AG10803 (cell line): ENCODE measurements around the gene IRF7.

Experiments used
- DNase-seq: peaks from one replicate; pipeline ENCODE4 v3.0.0; 2010; ENCODE audit warnings: low read depth
- H3K4me3 ChIP-seq: 2 replicates; pipeline ENCODE4 v1.5.1; 2011; ENCODE audit warnings: mild to moderate bottlenecking, low read length, control low read depth
- TF ChIP-seq, protein P1 (sequence below): conservative IDR thresholded peaks from 2 replicates; pipeline ENCODE4 v1.5.1; 2011; ENCODE audit warnings: mild to moderate bottlenecking, low read length, control low read depth, inconsistent platforms

Gene IRF7

DNA sequence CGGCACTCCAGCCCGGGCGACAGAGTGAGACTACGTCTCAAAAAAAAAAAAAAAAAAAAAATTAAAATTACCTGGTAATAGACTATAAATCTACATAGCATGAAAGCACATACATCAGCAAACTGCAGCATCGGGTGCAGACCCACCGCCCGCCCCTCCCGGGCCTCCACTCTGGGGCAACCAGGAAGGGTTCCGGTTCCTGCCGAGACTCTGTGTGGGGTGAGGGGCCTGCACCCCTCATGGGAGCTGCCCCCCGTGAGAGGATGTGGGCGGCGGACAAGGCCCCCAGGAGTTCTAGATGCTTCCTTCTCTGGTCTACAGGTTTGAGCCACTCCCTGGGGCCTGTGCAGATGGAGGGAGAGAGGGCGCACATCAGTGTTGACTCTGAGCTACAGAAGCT, 30.5 kb upstream of the IRF7 start:
- no peak overlapping the region for H3K4me3 ChIP-seq
- TF ChIP-seq, protein P1, sequence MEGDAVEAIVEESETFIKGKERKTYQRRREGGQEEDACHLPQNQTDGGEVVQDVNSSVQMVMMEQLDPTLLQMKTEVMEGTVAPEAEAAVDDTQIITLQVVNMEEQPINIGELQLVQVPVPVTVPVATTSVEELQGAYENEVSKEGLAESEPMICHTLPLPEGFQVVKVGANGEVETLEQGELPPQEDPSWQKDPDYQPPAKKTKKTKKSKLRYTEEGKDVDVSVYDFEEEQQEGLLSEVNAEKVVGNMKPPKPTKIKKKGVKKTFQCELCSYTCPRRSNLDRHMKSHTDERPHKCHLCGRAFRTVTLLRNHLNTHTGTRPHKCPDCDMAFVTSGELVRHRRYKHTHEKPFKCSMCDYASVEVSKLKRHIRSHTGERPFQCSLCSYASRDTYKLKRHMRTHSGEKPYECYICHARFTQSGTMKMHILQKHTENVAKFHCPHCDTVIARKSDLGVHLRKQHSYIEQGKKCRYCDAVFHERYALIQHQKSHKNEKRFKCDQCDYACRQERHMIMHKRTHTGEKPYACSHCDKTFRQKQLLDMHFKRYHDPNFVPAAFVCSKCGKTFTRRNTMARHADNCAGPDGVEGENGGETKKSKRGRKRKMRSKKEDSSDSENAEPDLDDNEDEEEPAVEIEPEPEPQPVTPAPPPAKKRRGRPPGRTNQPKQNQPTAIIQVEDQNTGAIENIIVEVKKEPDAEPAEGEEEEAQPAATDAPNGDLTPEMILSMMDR: no peak
- no peak for DNase-seq

DNA sequence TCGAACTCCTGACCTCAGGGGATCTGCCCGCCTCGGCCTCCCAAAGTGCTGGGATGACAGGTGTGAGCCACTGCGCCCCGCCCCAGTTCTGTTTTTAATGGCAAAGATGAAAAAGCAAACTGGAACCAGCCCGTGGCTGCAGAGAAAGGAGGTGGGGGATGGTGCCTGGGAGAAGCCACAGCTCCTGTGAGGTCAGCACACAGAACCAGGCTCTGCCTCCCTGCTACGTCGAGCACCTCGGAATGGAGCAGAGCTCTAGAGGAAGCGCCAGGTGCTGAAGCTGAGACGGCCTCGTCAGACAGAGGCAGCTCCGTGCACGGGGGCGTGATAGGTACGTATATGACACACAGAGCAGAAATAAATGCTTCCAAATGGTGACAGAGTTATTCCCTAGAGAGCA, 29.8 kb upstream of the IRF7 start:
- DNase-seq: no peak
- TF ChIP-seq, protein P1: no peak
- no peak overlapping the region for H3K4me3 ChIP-seq

DNA sequence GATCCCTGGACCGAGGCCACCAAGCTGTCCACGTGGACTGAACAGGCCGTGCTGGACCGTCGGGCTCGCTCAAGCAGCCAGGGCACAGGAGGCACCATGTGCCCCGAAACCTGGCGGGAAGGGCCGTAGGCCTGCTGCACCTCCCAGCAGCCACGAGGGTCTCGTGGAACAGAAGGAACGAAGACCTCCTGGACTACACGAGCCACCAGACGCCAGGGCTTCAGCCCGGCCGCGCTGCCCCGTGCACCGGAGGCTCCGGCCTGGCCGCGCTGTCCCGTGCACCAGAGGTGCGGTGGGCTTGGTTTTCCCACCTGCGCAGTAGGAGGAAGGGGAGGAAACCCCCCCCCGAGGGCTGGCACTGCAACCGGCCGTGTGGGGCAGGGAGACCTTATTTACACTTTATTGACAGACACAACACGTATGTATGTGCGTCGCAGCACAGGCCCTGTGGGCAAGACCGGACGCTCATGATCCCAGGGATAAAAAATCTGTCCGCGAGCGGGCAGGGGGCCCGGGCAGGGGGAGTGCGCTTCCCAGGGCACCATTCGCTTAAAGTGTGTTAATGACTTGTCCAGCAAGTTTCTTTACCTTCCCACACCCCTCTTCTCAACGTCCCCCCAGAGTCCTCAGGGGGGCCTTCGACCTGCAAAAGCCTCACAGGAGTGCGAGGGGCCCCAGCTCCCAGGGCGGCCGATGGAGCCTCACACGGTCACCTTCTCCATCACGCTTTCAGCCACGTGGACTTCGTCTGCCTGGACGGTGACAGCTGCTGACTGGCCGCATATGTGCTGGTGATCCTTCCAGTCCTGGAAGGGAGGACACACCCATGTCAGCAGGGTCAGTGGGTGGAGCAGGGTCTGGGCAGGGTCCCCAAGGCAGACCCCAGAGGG, 28.3 kb upstream of the IRF7 start:
- DNase-seq: no peak
- TF ChIP-seq, protein P1: no peak
- no peak overlapping the region for H3K4me3 ChIP-seq

DNA sequence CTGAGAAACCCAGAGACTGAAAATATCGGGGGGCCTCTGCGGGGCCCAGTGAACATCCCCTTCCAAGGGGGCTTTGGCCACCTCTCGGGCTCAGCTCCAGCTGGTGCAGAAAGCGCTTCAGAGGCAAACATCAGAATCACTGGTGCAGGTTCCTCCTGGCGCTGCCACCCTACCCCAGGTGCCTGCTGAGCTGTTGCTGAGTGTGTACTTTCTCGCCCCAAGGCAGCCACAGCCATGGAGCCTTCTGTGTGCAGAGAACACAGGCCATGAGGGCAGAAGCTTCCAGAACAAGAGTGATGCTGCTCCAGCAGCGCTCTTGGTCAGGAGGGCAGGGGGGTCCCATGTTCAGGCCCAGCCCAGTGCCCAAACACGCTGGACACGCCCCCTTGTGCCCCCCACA, 27.6 kb upstream of the IRF7 start:
- H3K4me3 ChIP-seq: no peak overlapping the region
- TF ChIP-seq, protein P1: no peak
- DNase-seq: no peak

DNA sequence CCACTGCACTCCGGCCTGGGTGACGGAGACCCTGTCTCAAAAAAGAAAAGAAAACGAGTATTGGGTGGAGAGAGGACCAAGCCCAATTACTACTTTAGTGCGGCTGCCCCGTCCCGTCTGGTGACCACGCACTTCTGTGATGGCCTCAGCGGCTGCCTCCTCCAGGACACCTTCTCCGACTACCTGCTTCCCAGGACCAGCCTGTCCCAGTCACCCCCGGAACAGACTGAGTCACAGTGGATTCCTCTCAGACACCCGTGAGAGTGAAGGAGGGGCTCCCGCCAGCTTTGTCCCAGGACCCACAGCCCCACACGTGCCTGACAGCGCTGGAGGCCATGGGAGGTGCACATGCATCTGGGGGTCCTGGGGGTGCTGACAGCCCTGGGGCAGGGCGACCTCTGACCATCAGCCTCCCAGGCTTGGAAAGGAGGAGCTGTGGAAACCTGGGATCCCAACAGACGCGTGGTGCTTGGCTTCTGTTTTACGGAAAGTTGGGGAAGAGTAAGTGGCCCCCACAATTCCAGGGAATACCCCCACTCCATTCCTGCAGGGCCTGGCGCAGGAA, 26.1 kb upstream of the IRF7 start:
- no peak for DNase-seq
- no peak overlapping the region for H3K4me3 ChIP-seq
- TF ChIP-seq, protein P1: no peak

DNA sequence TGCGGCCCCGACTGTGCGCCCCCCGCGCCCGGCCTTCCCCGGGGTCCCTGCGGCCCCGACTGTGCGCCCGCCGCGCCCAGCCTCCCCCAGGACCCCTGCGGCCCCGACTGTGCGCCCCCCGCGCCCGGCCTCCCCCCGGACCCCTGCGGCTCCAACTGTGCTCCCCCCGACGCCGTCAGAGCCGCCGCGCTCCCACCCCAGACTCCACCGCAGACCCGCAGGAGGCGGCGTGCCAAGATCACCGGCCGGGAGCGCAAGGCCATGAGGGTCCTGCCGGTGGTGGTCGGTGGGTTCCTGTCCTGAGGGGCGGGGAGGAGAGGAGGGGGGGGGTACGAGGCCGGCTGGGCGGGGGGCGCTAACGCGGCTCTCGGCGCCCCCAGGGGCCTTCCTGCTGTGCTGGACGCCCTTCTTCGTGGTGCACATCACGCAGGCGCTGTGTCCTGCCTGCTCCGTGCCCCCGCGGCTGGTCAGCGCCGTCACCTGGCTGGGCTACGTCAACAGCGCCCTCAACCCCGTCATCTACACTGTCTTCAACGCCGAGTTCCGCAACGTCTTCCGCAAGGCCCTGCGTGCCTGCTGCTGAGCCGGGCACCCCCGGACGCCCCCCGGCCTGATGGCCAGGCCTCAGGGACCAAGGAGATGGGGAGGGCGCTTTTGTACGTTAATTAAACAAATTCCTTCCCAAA, 24.4 kb upstream of the IRF7 start:
- TF ChIP-seq, protein P1: no peak
- H3K4me3 ChIP-seq: no peak overlapping the region
- no peak for DNase-seq
